Kidney (tissue), 14 donors: ENCODE results near the gene MRPL17. TPM values are rescaled to one million over a fixed set of nuclear protein-coding genes. Genes with fewer than 3 reads are reported as not detected.

Source experiments
- DNase-seq, 5 donors: peaks; one replicate each; pipeline ENCODE4 v3.0.0-alpha.2; 2013 to 2020
- FAIRE-seq: peaks from 2 replicates; lab custom pipeline; 2012; peaks lifted over from hg19 to GRCh38; lab: Jason Lieb, UNC
- H3K27ac ChIP-seq, 2 donors: one replicate each; pipeline ENCODE4 v1.7.0; 2013; ENCODE audit warnings: low read depth in 2 of 2, low read length in 2 of 2, inconsistent platforms in 1 of 2
- H3K27me3 ChIP-seq: one replicate; pipeline ENCODE4 v1.7.1; 2013; ENCODE audit warnings: low read length, inconsistent platforms; ENCODE audit not compliant: control insufficient read depth, insufficient read depth
- H3K36me3 ChIP-seq, 3 donors: one replicate each; pipeline versions ENCODE4 v1.7.0 to v1.7.1; 2013; ENCODE audit warnings: low read length in 3 of 3, control low read depth in 1 of 3, inconsistent platforms in 1 of 3; ENCODE audit not compliant: insufficient read depth in 3 of 3, control insufficient read depth in 2 of 3
- H3K4me1 ChIP-seq, 3 donors: one replicate each; pipeline versions ENCODE4 v1.7.0 to v1.7.1; 2013; ENCODE audit warnings: low read length in 3 of 3, inconsistent platforms in 1 of 3, low read depth in 1 of 3; ENCODE audit not compliant: control insufficient read depth in 2 of 3, insufficient read depth in 2 of 3
- H3K4me3 ChIP-seq, 3 donors: one replicate each; pipeline versions ENCODE4 v1.7.0 to v1.8.1; 2013; ENCODE audit warnings: low read length in 3 of 3, control low read depth in 1 of 3, inconsistent platforms in 1 of 3
- H3K9ac ChIP-seq, 3 donors: one replicate each; pipeline versions ENCODE4 v1.7.0 to v1.7.1; 2013; ENCODE audit warnings: low read length in 3 of 3, control low read depth in 1 of 3, inconsistent platforms in 1 of 3
- H3K9me3 ChIP-seq, 3 donors: one replicate each; pipeline versions ENCODE4 v1.7.0 to v1.7.1; 2013; ENCODE audit warnings: low read length in 3 of 3, control low read depth in 1 of 3, inconsistent platforms in 1 of 3; ENCODE audit not compliant: control insufficient read depth in 2 of 3, insufficient read depth in 1 of 3
- CTCF ChIP-seq: IDR thresholded peaks from 3 replicates; pipeline ENCODE4 v1.5.1; 2012; ENCODE audit warnings: mild to moderate bottlenecking, moderate library complexity, borderline replicate concordance; ENCODE audit not compliant: insufficient read depth; ENCODE audit errors: extremely low read depth
- intact Hi-C: fragments of 100-400 bp; cut with DNase I; formaldehyde crosslinking; loops from one replicate; pipeline ENCODE4 v1.11.1; 2022
- polyA plus RNA-seq: library from polyadenylated mRNA; stranded (reverse); fragments of 350-450 nt; fragmentation: Illumina TruSeq; extraction: RNeasy Lipid Tissue Mini Kit (QIAGEN cat#74804); gene quantifications from one replicate; pipeline ENCODE4 v1.2.3, GENCODE V29; 2014; ENCODE audit warnings: low read depth, low replicate concordance; ENCODE audit not compliant: insufficient read depth
- total RNA-seq: library from RNA; stranded (reverse); fragmentation: NEBNext Ultra II Directional; extraction: Animal tissue kit (Norgen Biotek cat#: 25700); gene quantifications from one replicate; pipeline ENCODE4 v1.2.1, GENCODE V29; 2021
- donor health status: control.
- donor health status: control.
- donor health status: control.
- donor health status: control.
- donor health status: control.
- donor health status: DM: yes; HTN: yes; CAD: no.
- donor health status: Normal renal cell carcinoma (clear cell type).

Gene MRPL17
- total and polyA plus RNA-seq, 2 donors from 2014 or later: 44.0 to 121 TPM

GRCh38 chr11:6632116-6633073 is 50.7 kb downstream of the MRPL17 start:
- H3K9ac ChIP-seq: no peak overlapping the region
- peak in 1 of 5 donors; percentile 43 for DNase-seq
- no peak overlapping the region for H3K27ac ChIP-seq
- no peaks in the 10 kb centered on the region for H3K9me3 ChIP-seq
- H3K4me1 ChIP-seq: peaks cover 0 to 12% (median 6%) of the 10 kb centered on the region in 3 donors
- intact Hi-C loops: no loop called here
- TF ChIP-seq CTCF: no peak
- H3K4me3 ChIP-seq: no peak overlapping the region
- FAIRE-seq: no peak
- no peaks in the 10 kb centered on the region for H3K27me3 ChIP-seq
- peaks cover 0 to 3% (median 3%) of the 10 kb centered on the region in 3 donors for H3K36me3 ChIP-seq

GRCh38 chr11:6631361-6631890 is 51.7 kb downstream of the MRPL17 start:
- Histone ChIP-seq H3K27ac (no peak overlapping the region), H3K27me3 (no peaks in the 10 kb centered on the region), H3K9me3 (no peaks in the 10 kb centered on the region), H3K36me3 (peaks cover 0 to 4% (median 3%) of the 10 kb centered on the region in 3 donors), H3K4me1 (peaks cover 0 to 10% (median 0%) of the 10 kb centered on the region in 3 donors), H3K4me3 (no peak overlapping the region), H3K9ac (no peak overlapping the region)
- FAIRE-seq: no peak
- intact Hi-C loops: no loop called here
- no peak for TF ChIP-seq CTCF
- DNase-seq: peak in 1 of 5 donors; percentile 48

- H3K4me3 ChIP-seq: peak overlapping the region in 1 of 3 donors; percentile 37
- no peak overlapping the region for H3K9ac ChIP-seq
- no peaks in the 10 kb centered on the region for H3K27me3 ChIP-seq
- H3K36me3 ChIP-seq: peaks cover 0 to 7% (median 3%) of the 10 kb centered on the region in 3 donors
- peaks cover 0 to 7% (median 0%) of the 10 kb centered on the region in 3 donors for H3K4me1 ChIP-seq
- intact Hi-C loops: no loop called here
- FAIRE-seq (no peak), DNase-seq (peak in 1 of 5 donors; percentile 43)
- TF ChIP-seq CTCF: no peak
- H3K27ac ChIP-seq: no peak overlapping the region
- no peaks in the 10 kb centered on the region for H3K9me3 ChIP-seq
Measured at GRCh38 chr11:6630632-6631291, 52.4 kb downstream of the MRPL17 start.

Other genes with a start within 250 kb of the MRPL17 start
- gene HPX, start 242.4 kb downstream of the MRPL17 start, total RNA-seq: 1.3 TPM
- 0.88 TPM for gene HPX, start 242.4 kb downstream of the MRPL17 start, polyA plus RNA-seq
- 20.8 TPM for gene TRIM3, start 209.4 kb downstream of the MRPL17 start, total RNA-seq
- 10.8 TPM for gene TRIM3, start 209.4 kb downstream of the MRPL17 start, polyA plus RNA-seq
- gene ARFIP2, start 202.0 kb downstream of the MRPL17 start, total RNA-seq: 45.6 TPM
- gene ARFIP2, start 202.0 kb downstream of the MRPL17 start, polyA plus RNA-seq: 62.3 TPM
- 44.7 TPM for gene TIMM10B, start 201.8 kb downstream of the MRPL17 start, total RNA-seq
- gene TIMM10B, start 201.8 kb downstream of the MRPL17 start, polyA plus RNA-seq: 34.6 TPM
- 10.1 TPM for gene DNHD1, start 186.1 kb downstream of the MRPL17 start, total RNA-seq
- gene DNHD1, start 186.1 kb downstream of the MRPL17 start, polyA plus RNA-seq: 3.5 TPM
- gene RRP8, start 79.7 kb downstream of the MRPL17 start, total RNA-seq: 23.4 TPM
- gene RRP8, start 79.7 kb downstream of the MRPL17 start, polyA plus RNA-seq: 29.8 TPM
- gene ILK, start 79.6 kb downstream of the MRPL17 start, total RNA-seq: 170 TPM
- 149 TPM for gene ILK, start 79.6 kb downstream of the MRPL17 start, polyA plus RNA-seq
- gene TAF10, start 71.1 kb downstream of the MRPL17 start, total RNA-seq: 136 TPM
- 250 TPM for gene TAF10, start 71.1 kb downstream of the MRPL17 start, polyA plus RNA-seq
- gene TPP1, start 63.9 kb downstream of the MRPL17 start, total RNA-seq: 84.2 TPM
- 115 TPM for gene TPP1, start 63.9 kb downstream of the MRPL17 start, polyA plus RNA-seq
- gene DCHS1, start 27.5 kb downstream of the MRPL17 start, total RNA-seq: 17.0 TPM
- gene DCHS1, start 27.5 kb downstream of the MRPL17 start, polyA plus RNA-seq: 2.4 TPM
- 0.19 TPM for gene OR2AG2, start 88.6 kb upstream of the MRPL17 start, total RNA-seq
- gene OR2AG2, start 88.6 kb upstream of the MRPL17 start, polyA plus RNA-seq: not detected
- gene OR2AG1, start 99.7 kb upstream of the MRPL17 start, total RNA-seq: not detected
- gene OR2AG1, start 99.7 kb upstream of the MRPL17 start, polyA plus RNA-seq: not detected
- gene OR6A2, start 116.3 kb upstream of the MRPL17 start, total RNA-seq: 0.25 TPM
- gene OR6A2, start 116.3 kb upstream of the MRPL17 start, polyA plus RNA-seq: not detected
- gene OR10A5, start 162.3 kb upstream of the MRPL17 start, total RNA-seq: not detected
- gene OR10A5, start 162.3 kb upstream of the MRPL17 start, polyA plus RNA-seq: not detected
- not detected for gene OR10A2, start 179.7 kb upstream of the MRPL17 start, total RNA-seq
- gene OR10A2, start 179.7 kb upstream of the MRPL17 start, polyA plus RNA-seq: not detected
- not detected for gene OR10A4, start 193.3 kb upstream of the MRPL17 start, total RNA-seq
- not detected for gene OR10A4, start 193.3 kb upstream of the MRPL17 start, polyA plus RNA-seq
- 0.60 TPM for gene OR2D2, start 209.2 kb upstream of the MRPL17 start, total RNA-seq
- gene OR2D2, start 209.2 kb upstream of the MRPL17 start, polyA plus RNA-seq: not detected
- not detected for gene OR2D3, start 237.7 kb upstream of the MRPL17 start, total RNA-seq
- gene OR2D3, start 237.7 kb upstream of the MRPL17 start, polyA plus RNA-seq: not detected
- gene ZNF215, start 243.1 kb upstream of the MRPL17 start, total RNA-seq: 6.4 TPM
- 0.56 TPM for gene ZNF215, start 243.1 kb upstream of the MRPL17 start, polyA plus RNA-seq